Glutamatergic neuron (in vitro differentiated cells): ENCODE results near the gene UMAD1. TPM values are rescaled to one million over a fixed set of nuclear protein-coding genes. Genes with fewer than 3 reads are reported as not detected.

Experiments used
- DNase-seq: peaks from one replicate; pipeline ENCODE4 v3.0.0; 2022
- H3K27ac Mint-ChIP-seq: one replicate; pipeline ENCODE4 v1.8.0; 2020; ENCODE audit warnings: mild to moderate bottlenecking, mixed read lengths, inconsistent platforms; ENCODE audit not compliant: unreplicated experiment
- H3K27me3 Mint-ChIP-seq: one replicate; pipeline ENCODE4 v1.8.0; 2020; ENCODE audit warnings: mild to moderate bottlenecking, moderate library complexity, mixed read lengths, inconsistent platforms; ENCODE audit not compliant: unreplicated experiment
- H3K36me3 Mint-ChIP-seq: one replicate; pipeline ENCODE4 v1.8.0; 2020; ENCODE audit warnings: mild to moderate bottlenecking, mixed read lengths, inconsistent platforms; ENCODE audit not compliant: unreplicated experiment
- H3K4me1 Mint-ChIP-seq: one replicate; pipeline ENCODE4 v1.8.0; 2020; ENCODE audit warnings: mild to moderate bottlenecking, low read depth, mixed read lengths, inconsistent platforms; ENCODE audit not compliant: unreplicated experiment
- H3K4me3 Mint-ChIP-seq: one replicate; pipeline ENCODE4 v1.8.0; 2020; ENCODE audit warnings: mild to moderate bottlenecking, mixed read lengths, inconsistent platforms; ENCODE audit not compliant: unreplicated experiment
- H3K9me3 Mint-ChIP-seq: one replicate; pipeline ENCODE4 v1.8.0; 2020; ENCODE audit warnings: mild to moderate bottlenecking, moderate library complexity, mixed read lengths, inconsistent platforms; ENCODE audit not compliant: unreplicated experiment
- CTCF ChIP-seq: fragments of 200-600 bp; sonication (generic); IDR thresholded peaks from one replicate; pipeline ENCODE4 v1.5.0; 2021; ENCODE audit not compliant: partially characterized antibody, unreplicated experiment
- total RNA-seq: library from RNA; stranded (reverse); fragmentation: NEBNext Ultra II Directional; extraction: Animal tissue kit (Norgen Biotek cat#: 25700); gene quantifications from one replicate; pipeline ENCODE4 v1.2.1, GENCODE V29; 2021; ENCODE audit not compliant: unreplicated experiment

The UMAD1 gene
- total RNA-seq, 1 donor from 2014 or later: 5.2 TPM

- no peaks in the 10 kb centered on the region for H3K4me1 Mint-ChIP-seq
- no peak for DNase-seq
- no peaks in the 10 kb centered on the region for H3K27me3 Mint-ChIP-seq
- TF ChIP-seq CTCF: no peak
- no peaks in the 10 kb centered on the region for H3K9me3 Mint-ChIP-seq
- H3K36me3 Mint-ChIP-seq: no peaks in the 10 kb centered on the region
- H3K27ac Mint-ChIP-seq: no peak overlapping the region
- no peak overlapping the region for H3K4me3 Mint-ChIP-seq
Measured at GRCh38 chr7:7745966-7746365, 105.4 kb downstream of the UMAD1 start.

DNA sequence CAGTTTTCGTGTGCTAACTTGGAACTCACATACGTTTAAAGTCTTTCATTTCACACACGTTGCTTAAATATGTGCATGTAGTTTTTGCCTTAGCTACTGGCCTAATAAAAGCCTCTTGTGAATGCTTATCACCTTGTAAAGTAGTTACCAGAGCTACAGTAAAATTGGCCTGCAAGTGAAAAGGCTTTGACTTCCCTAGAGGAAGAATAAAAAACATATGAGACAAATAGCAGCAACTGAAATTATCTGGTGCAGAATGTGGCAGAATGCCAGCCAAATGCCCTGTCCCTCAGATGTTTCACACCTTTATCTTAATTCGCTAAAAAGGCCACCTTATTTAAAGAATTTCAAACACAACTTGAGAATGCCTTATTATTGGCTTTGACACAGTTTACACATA is 105.9 kb downstream of the UMAD1 start:
- H3K27me3 Mint-ChIP-seq: no peaks in the 10 kb centered on the region

DNA sequence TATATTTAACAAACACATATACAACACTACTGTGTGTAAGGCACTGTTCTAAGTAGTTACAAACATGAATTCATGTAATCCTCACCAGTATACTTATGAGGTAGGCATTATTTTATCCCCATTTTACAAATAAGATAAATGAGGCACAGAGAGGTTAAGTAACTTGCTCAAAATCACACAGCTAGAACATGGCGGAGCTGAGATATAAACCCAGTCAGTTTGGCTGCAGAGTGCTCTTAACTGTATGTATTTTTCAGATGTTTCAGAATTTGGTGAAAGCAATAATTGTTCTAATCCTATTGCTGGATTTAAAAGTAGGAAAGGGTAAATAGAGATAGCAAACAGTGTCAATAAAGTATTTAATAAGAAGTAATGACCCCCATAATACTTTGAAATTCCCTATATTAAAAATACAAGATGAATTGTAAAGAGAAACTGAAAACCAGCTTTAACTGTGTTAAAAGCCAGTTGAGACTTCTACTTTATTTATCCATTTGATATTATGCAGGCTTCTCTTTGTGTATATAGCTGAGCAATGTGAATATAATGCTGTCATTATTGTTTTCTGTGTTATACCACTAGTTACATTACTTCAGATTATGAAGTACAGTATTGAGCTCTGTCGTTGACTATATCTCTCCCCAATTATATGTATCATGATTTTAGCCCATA is 110.2 kb downstream of the UMAD1 start:
- no peak overlapping the region for H3K4me3 Mint-ChIP-seq
- no peaks in the 10 kb centered on the region for H3K36me3 Mint-ChIP-seq
- H3K9me3 Mint-ChIP-seq: peaks cover 2% of the 10 kb centered on the region
- TF ChIP-seq CTCF: no peak
- H3K27ac Mint-ChIP-seq: no peak overlapping the region
- no peaks in the 10 kb centered on the region for H3K4me1 Mint-ChIP-seq
- no peak for DNase-seq
- no peaks in the 10 kb centered on the region for H3K27me3 Mint-ChIP-seq

More for the DNA sequence above, 105.9 kb downstream of the UMAD1 start:
- no peaks in the 10 kb centered on the region for H3K9me3 Mint-ChIP-seq
- no peaks in the 10 kb centered on the region for H3K36me3 Mint-ChIP-seq
- no peak for DNase-seq
- H3K27ac Mint-ChIP-seq: no peak overlapping the region
- no peak for TF ChIP-seq CTCF
- no peaks in the 10 kb centered on the region for H3K4me1 Mint-ChIP-seq
- H3K4me3 Mint-ChIP-seq: no peak overlapping the region

GRCh38 chr7:7751243-7752092 is 110.9 kb downstream of the UMAD1 start:
- no peak overlapping the region for H3K27ac Mint-ChIP-seq
- peaks cover 2% of the 10 kb centered on the region for H3K9me3 Mint-ChIP-seq
- DNase-seq: no peak
- no peaks in the 10 kb centered on the region for H3K36me3 Mint-ChIP-seq
- no peak overlapping the region for H3K4me3 Mint-ChIP-seq
- TF ChIP-seq CTCF: no peak
- H3K27me3 Mint-ChIP-seq: no peaks in the 10 kb centered on the region
- H3K4me1 Mint-ChIP-seq: no peaks in the 10 kb centered on the region

DNA sequence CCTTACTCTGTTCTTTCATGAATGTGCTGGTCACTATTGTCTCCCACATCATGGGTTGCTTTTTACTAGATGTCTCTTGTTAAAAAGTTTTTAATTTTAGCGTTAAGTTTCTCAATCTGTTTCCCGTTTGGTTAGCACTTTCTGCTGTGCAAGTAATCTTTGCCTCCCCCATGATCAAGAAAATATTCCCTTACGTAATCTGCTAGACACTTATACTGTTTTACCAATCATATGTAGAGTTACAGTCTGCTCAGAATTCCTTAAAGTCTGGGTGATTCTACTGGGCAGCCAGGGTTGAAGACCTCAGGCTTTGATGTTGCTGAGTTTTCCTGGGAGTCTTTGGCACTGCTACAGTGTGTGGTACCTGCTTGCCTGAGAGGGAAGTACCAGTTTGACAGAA is 116.0 kb downstream of the UMAD1 start:
- DNase-seq: no peak
- H3K27ac Mint-ChIP-seq: no peak overlapping the region
- no peaks in the 10 kb centered on the region for H3K36me3 Mint-ChIP-seq
- H3K4me3 Mint-ChIP-seq: no peak overlapping the region
- no peak for TF ChIP-seq CTCF
- no peaks in the 10 kb centered on the region for H3K27me3 Mint-ChIP-seq
- H3K9me3 Mint-ChIP-seq: peaks cover 2% of the 10 kb centered on the region
- H3K4me1 Mint-ChIP-seq: no peaks in the 10 kb centered on the region
